Neural cell (in vitro differentiated cells): Measurements from ENCODE around the gene INPP5A. TPM values are rescaled to one million over a fixed set of nuclear protein-coding genes. Genes with fewer than 3 reads are reported as not detected.

Source experiments
- H2AFZ ChIP-seq: fragments of 200-600, 300-800 bp; sonication (generic), shearing (Covaris generic); 2 replicates; pipeline ENCODE4 v1.6.0; 2014; ENCODE audit warnings: low read depth, mild to moderate bottlenecking, antibody characterized with exemption, low read length, moderate library complexity
- H3F3A ChIP-seq: fragments of 200-600 bp; shearing (Covaris generic); 2 replicates; pipeline ENCODE4 v1.6.1; 2016; ENCODE audit warnings: mild to moderate bottlenecking, moderate library complexity, mixed read lengths, antibody characterized with exemption, low read length; ENCODE audit not compliant: insufficient read depth, poor library complexity, severe bottlenecking
- H3K27ac ChIP-seq: fragments of 200-600, 300-800 bp; sonication (generic), shearing (Covaris generic); 2 replicates; pipeline ENCODE4 v1.5.1; 2014; ENCODE audit warnings: mild to moderate bottlenecking, low read length, moderate library complexity
- H3K27me3 ChIP-seq: fragments of 300-800, 200-600 bp; sonication (generic), shearing (Covaris generic); 2 replicates; pipeline ENCODE4 v1.6.0; 2014; ENCODE audit warnings: mild to moderate bottlenecking, low read depth, low read length, moderate library complexity; ENCODE audit not compliant: insufficient read depth
- H3K36me3 ChIP-seq: fragments of 300-800, 200-600 bp; sonication (generic), shearing (Covaris generic); 2 replicates; pipeline ENCODE4 v1.5.1; 2014; ENCODE audit warnings: mild to moderate bottlenecking, antibody characterized with exemption, low read length, moderate library complexity; ENCODE audit not compliant: insufficient read depth
- H3K4me2 ChIP-seq: fragments of 300-800, 200-600 bp; sonication (generic), shearing (Covaris generic); 2 replicates; pipeline ENCODE4 v1.6.0; 2014; ENCODE audit warnings: mild to moderate bottlenecking, low read length
- H3K4me3 ChIP-seq: fragments of 300-800, 200-600 bp; sonication (generic), shearing (Covaris generic); 2 replicates; pipeline ENCODE4 v1.5.1; 2014; ENCODE audit warnings: mild to moderate bottlenecking, low read length, moderate library complexity
- H3K79me2 ChIP-seq: fragments of 200-600 bp; shearing (Covaris generic); replicated peaks from 2 replicates; pipeline ENCODE4 v1.6.0; 2014; ENCODE audit warnings: mild to moderate bottlenecking, low read length, moderate library complexity; ENCODE audit not compliant: insufficient read depth
- H3K9ac ChIP-seq: fragments of 300-800, 200-600 bp; sonication (generic), shearing (Covaris generic); 2 replicates; pipeline ENCODE4 v1.6.1; 2016; ENCODE audit warnings: mild to moderate bottlenecking, low read length, mixed read lengths
- H3K9me2 ChIP-seq: fragments of 200-600 bp; shearing (Covaris generic); 2 replicates; pipeline ENCODE4 v1.6.1; 2016; ENCODE audit warnings: mild to moderate bottlenecking, low read length, mixed read lengths; ENCODE audit not compliant: insufficient read depth
- H3K9me3 ChIP-seq: fragments of 200-600, 300-800 bp; sonication (generic), shearing (Covaris generic); 2 replicates; pipeline ENCODE4 v1.6.1; 2016; ENCODE audit warnings: mild to moderate bottlenecking, mixed run types, low read length, moderate library complexity, mixed read lengths
- H4K20me1 ChIP-seq: fragments of 200-600 bp; shearing (Covaris generic); 2 replicates; pipeline ENCODE4 v1.6.1; 2016; ENCODE audit warnings: mild to moderate bottlenecking, mixed run types; ENCODE audit not compliant: insufficient read depth
- CTCF ChIP-seq: fragments of 450-650 bp; IDR thresholded peaks from 2 replicates; pipeline ENCODE4 v1.5.1; 2014; ENCODE audit warnings: antibody characterized with exemption, mild to moderate bottlenecking, moderate library complexity; ENCODE audit not compliant: poor library complexity, severe bottlenecking
- EP300 ChIP-seq: fragments of 450-650 bp; conservative IDR thresholded peaks from 2 replicates; pipeline ENCODE4 v1.6.1; 2014; ENCODE audit warnings: antibody characterized with exemption, mild to moderate bottlenecking, moderate library complexity; ENCODE audit not compliant: poor library complexity, severe bottlenecking
- MXI1 ChIP-seq: fragments of 450-650 bp; conservative IDR thresholded peaks from 2 replicates; pipeline ENCODE4 v1.6.1; 2014; ENCODE audit warnings: antibody characterized with exemption, mild to moderate bottlenecking; ENCODE audit not compliant: poor library complexity, severe bottlenecking
- POLR2AphosphoS5 ChIP-seq: IDR thresholded peaks from 2 replicates; pipeline ENCODE4 v1.6.1; 2012
- RAD21 ChIP-seq: fragments of 450-650 bp; conservative IDR thresholded peaks from 2 replicates; pipeline ENCODE4 v1.6.1; 2014; ENCODE audit warnings: antibody characterized with exemption, mild to moderate bottlenecking, moderate library complexity
- REST ChIP-seq: IDR thresholded peaks from 2 replicates; pipeline ENCODE4 v1.6.1; 2012; ENCODE audit warnings: borderline replicate concordance
- SMC3 ChIP-seq: fragments of 450-650 bp; conservative IDR thresholded peaks from 2 replicates; pipeline ENCODE4 v1.6.1; 2014; ENCODE audit warnings: antibody characterized with exemption, mild to moderate bottlenecking, moderate library complexity; ENCODE audit not compliant: poor library complexity
- TAF1 ChIP-seq: IDR thresholded peaks from 2 replicates; pipeline ENCODE4 v1.6.1; 2012; ENCODE audit warnings: low read depth
- polyA plus RNA-seq: library from polyadenylated mRNA; depleted of rRNA; stranded (reverse); fragments of >200 nt; gene quantifications from 2 replicates; pipeline ENCODE4 v1.2.3, GENCODE V29; 2014

INPP5A gene
- polyA plus RNA-seq, 1 donor from 2014 or later, result 48.8 TPM

- Histone ChIP-seq H3K79me2 (no peaks in the 10 kb centered on the region), H4K20me1 (no peaks in the 10 kb centered on the region), H3F3A (no peaks in the 10 kb centered on the region), H3K36me3 (no peaks in the 10 kb centered on the region), H3K9me2 (no peaks in the 10 kb centered on the region), H2AFZ (no peak overlapping the region), H3K4me3 (peak overlapping the region; percentile 34), H3K27ac (no peak overlapping the region), H3K9ac (peak overlapping the region; percentile 31), H3K9me3 (no peaks in the 10 kb centered on the region), H3K27me3 (peaks cover 22% of the 10 kb centered on the region), H3K4me2 (no peak overlapping the region)
- TF ChIP-seq EP300 (no peak), RAD21 (no peak), TAF1 (no peak)
Observed at GRCh38 chr10:132713421-132714095, 176.0 kb downstream of the INPP5A start.

GRCh38 chr10:132714096-132714985 is 176.8 kb downstream of the INPP5A start:
- Histone ChIP-seq H3K79me2 (no peaks in the 10 kb centered on the region), H3K9ac (peak overlapping the region; percentile 31), H3K9me2 (no peaks in the 10 kb centered on the region), H4K20me1 (no peaks in the 10 kb centered on the region), H3K9me3 (no peaks in the 10 kb centered on the region), H3K4me3 (peak overlapping the region; percentile 34), H2AFZ (peak overlapping the region; percentile 21), H3K27ac (no peak overlapping the region), H3K36me3 (no peaks in the 10 kb centered on the region), H3K27me3 (peaks cover 22% of the 10 kb centered on the region), H3F3A (no peaks in the 10 kb centered on the region), H3K4me2 (no peak overlapping the region)
- TF ChIP-seq MXI1 (no peak), POLR2AphosphoS5 (peak; percentile 23)

DNA sequence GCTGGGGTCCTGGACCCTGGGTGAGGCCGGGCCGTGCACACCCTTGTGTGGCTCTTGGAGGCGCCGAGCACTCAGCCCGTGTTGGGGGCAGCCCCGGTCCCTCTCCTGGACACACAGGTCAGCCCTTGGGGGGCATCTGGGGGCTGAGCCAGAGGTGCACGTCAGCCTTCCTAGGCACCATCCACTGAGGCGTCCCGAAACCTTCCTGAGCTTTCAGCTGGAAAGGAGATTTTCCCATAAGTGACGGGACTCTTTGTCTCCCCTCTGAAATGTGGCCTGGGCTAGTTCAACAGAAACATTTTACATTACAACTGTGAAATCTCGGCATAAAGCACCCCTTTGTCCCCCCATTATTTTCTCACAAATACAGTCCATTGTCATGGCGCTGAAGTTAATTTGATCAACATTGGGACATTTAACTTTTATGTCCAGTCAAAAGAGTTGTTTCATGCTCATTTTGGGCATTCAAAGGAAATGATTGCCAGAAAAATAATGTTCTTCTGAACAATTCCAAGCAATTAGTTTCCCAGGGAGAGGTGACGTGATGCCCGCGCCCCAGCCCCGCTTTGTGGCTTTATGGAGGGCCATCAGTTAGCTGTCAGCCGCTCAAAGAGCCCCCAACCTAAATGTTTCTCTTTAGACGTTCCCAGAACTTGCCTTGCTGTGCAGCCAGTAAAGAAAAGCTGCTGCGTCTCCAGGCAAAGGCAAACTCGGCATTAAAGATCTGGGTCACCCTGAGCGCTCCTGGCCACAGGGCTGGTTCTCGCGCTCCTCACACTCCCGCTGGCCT is 177.6 kb downstream of the INPP5A start:
- Histone ChIP-seq H4K20me1 (no peaks in the 10 kb centered on the region), H2AFZ (no peak overlapping the region), H3K9me2 (no peaks in the 10 kb centered on the region), H3K36me3 (no peaks in the 10 kb centered on the region), H3K27ac (no peak overlapping the region), H3F3A (no peaks in the 10 kb centered on the region), H3K4me3 (no peak overlapping the region), H3K4me2 (no peak overlapping the region), H3K79me2 (no peaks in the 10 kb centered on the region), H3K9me3 (no peaks in the 10 kb centered on the region), H3K9ac (no peak overlapping the region), H3K27me3 (peaks cover 22% of the 10 kb centered on the region)
- TF ChIP-seq MXI1, result no peak
- TF ChIP-seq TAF1, result no peak
- no peak for TF ChIP-seq CTCF
- TF ChIP-seq EP300, result no peak
- no peak for TF ChIP-seq SMC3
- no peak for TF ChIP-seq POLR2AphosphoS5
- no peak for TF ChIP-seq REST
